GM20000 (cell line): ENCODE results near the gene OSR1.

Source experiments
- DNase-seq: peaks from one replicate; pipeline ENCODE4 v3.0.0; 2012; ENCODE audit warnings: low spot score
- TF ChIP-seq, protein P1 (sequence below): IDR thresholded peaks from 2 replicates; pipeline ENCODE4 v1.5.1; 2012; ENCODE audit warnings: mild to moderate bottlenecking, control low read depth; ENCODE audit errors: extremely low read depth, missing control alignments

The OSR1 gene

DNA sequence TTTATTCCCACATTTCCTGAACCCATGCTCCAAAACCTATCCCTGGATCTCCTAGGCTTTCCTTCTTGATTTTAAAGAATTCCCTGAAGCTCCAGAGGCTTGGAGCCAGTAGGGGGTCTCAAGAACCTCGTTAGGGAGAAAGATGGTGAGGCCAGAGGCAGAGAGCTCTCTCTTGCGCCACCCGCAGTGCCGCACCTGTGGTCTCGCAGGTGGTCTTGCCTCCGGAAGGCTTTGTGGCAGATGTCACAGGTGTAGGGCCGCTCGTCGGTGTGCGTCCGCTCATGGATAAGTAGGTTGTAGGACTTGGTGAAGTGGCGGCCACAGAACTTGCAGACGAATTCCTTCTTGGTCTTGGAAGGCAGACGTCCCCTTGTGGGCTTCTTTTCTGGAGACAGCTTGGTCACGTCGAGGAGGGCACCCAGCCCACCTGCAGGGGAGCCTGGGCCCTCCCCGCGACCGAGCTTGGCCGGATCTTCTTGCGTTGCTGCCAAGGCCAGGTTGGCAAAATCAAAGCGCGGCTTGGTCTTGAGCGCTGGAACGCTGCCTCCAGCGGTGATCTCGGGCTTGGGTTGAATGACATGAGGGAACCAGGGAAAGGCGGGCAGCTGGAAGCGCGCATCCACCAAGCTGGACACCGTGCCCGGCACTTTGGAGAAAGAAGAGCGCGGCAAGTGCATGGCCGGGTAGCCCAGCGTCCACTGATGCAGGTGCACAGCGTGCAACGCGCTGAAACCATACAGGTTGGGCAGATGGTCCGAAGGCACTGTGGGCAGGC lies 5.3 kb downstream of the OSR1 start:
- no peak for DNase-seq
- TF ChIP-seq, protein P1, sequence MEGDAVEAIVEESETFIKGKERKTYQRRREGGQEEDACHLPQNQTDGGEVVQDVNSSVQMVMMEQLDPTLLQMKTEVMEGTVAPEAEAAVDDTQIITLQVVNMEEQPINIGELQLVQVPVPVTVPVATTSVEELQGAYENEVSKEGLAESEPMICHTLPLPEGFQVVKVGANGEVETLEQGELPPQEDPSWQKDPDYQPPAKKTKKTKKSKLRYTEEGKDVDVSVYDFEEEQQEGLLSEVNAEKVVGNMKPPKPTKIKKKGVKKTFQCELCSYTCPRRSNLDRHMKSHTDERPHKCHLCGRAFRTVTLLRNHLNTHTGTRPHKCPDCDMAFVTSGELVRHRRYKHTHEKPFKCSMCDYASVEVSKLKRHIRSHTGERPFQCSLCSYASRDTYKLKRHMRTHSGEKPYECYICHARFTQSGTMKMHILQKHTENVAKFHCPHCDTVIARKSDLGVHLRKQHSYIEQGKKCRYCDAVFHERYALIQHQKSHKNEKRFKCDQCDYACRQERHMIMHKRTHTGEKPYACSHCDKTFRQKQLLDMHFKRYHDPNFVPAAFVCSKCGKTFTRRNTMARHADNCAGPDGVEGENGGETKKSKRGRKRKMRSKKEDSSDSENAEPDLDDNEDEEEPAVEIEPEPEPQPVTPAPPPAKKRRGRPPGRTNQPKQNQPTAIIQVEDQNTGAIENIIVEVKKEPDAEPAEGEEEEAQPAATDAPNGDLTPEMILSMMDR = no peak

DNA sequence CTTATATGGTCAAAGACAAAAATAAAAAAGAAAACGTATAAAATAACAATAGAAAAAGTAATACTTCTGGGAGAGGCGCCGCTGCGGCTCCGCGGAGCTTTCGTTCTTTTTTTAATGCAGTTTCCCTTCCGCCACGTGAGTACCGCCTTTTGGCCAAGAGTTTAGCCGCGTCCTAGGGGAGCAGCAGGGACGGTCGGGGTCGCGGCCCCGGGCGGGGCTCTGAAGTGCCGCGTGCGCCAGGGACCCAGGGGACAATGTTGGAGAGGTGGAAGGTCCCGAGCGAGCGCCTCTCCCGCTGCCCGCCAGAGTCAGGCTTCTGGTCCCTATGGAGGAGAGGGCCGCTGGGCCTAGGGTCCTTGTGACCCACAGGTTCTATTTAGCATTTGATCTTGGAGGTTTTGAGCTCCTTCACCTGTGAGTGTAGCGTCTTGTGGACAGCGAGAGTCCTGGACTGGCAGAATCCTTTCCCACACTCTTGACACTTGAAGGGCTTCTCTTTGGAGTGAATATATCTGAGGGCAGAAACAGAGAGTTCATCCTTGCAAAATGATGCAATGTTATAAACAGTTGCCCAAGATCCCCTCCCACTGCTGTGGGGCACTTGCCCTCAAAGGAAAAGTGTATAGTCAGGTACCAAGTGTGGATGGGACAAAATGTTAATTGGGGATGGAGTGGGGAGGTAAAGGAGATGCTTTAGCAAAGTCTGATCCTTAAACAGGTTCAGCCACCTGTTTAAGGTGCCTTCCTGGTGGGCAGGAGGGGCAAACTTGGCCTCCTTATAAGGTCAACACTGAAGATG lies 6.3 kb downstream of the OSR1 start:
- TF ChIP-seq, protein P1 = no peak
- peak; percentile 11 for DNase-seq

DNA sequence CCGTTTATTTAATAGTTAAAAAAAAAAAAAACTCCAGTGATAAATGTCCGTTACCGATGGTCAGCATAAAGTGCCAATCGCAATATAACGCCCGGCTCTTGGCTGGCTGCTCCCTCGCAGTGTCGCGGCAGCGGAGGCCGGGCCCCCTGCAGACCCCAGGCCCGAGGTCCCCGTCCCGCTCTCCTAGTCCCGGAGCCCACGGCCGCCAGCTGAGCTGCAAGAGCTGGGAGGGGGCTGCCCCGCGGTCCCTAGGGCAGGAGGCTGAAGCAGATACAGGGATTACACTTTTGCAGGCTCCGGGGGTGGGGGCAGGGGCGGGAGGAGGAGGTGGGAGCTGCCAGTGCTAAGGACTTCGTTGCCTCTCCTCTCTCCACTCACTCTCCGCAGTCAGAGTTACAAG lies 6.9 kb downstream of the OSR1 start:
- no peak for DNase-seq
- TF ChIP-seq, protein P1 = no peak

DNA sequence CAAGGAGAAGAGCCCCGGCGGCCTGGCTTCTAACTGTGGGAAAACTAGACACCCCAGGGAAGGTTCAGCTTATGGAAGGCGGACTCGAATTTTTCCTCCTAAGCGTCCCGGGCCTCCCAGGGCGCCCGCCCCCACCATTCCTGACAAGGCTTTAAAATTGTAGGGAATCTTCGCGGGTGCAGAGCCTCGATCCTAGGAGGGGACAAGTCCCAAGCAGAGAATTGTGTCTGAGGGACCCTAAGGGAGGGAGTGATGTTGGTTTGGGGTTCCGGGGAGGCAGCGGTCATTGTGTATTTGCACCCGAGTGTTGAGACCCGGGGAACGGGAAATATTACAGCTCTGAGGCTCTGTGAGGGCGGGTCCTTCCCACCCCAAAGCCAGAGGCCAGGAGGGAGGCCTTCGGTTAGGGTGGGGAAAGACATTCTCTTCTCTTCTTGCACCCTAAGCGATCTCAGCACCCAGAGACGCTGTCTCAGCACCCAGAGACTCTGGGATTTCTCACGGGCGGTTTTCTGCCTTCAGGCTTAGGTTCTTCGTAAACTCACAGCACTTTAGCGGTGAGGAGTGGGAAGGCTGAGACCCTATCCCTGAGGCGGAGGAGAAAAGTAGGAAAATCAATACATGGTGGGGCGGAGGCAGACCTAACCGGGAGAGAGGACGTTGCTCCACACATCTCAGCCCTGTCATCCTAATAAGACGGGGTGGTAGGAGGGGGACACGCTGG lies 7.6 kb downstream of the OSR1 start:
- DNase-seq = peak; percentile 28
- TF ChIP-seq, protein P1 = no peak

DNA sequence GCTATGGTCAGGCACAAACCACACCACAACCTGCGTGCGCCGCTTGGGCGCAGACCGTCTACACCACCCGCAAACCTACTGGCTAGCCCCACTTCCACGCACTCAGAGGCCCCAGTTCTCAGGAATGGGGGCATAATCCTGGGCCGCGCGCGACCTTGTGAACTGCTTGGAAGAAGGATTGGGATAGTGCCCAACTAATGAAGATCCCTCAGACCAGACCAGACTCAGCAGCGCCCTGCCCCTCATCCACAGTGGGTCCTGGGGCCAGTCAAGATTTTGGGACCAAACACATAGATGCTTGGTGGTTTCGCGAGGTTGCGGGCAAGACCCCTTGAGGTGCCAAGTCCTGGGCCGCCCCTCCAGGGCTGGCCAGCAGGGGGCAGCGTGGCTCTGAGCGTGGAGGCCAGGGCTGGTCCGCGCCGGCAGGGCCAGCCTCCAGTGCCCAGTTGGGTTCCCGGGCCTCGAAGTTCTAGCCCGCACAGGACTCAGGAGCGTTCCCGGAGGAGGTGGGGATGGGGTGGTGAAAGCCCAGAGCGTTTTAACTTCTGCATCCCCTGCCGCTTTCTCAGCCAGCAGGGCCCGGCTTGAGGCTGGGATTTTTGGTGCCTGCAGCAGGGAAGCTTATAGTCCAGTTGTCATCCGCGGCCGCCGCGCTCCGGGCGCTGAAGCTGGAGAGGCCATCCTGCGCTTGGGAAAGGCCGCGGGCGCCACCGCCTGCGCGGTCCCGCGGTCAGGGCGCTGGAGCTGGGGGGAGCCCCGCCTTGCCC lies 8.3 kb downstream of the OSR1 start:
- peak; percentile 76 for DNase-seq
- TF ChIP-seq, protein P1 = peak; percentile 75

DNA sequence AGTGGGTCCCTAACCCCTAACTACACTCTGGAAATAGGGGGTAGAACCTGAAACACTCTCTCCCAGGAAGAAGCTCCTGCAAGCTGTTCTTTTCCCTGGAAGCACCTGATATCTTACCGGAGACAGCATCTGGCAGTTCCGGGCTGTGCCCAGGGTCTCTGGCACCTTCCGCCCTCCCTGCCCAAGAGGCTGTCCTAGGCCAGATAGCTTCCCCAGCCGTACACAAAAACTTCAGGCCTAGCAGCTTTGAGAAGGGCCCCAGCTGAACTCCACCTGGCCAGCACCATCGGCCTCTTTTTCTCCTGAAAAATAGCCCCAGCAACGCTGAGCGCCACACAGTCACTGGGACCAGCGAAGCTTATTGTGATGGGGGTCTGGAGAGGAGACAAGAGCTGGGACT lies 9.7 kb downstream of the OSR1 start:
- DNase-seq = no peak

More for the DNA sequence above, 9.7 kb downstream of the OSR1 start:
- TF ChIP-seq, protein P1 = no peak
